NCI-H1105 treated with DMSO at 0.1 percent for 48 hours (cell line): ENCODE data around the gene RETREG2.
"Not testable (repeated sequence)": the region's sequence is repeated elsewhere in the genome, so short reads cannot be mapped to it uniquely, and the experiment has no call there.

Source experiments
- DNase-seq: peaks from one replicate; lab custom pipeline; 2025; lab: John Stamatoyannopoulos, UW

The RETREG2 gene

DNA sequence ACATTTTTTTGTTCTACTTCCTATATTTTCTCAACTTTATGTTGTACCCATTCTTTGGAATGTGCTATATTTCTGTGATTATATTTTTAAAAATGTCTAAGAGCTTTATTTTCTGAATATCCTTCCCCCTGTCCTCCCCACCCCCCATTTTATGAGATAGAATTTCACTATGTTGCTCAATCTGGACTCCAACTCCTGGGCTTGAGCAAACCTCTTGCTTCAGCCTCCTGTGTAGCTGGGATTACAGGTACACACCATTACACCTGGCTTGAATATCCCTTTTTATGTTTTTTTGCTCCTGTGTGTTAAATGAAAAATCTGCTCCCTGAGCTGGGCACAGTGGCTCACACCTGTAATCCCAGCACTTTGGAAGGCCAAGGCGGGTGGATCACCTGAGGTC is 19.3 kb downstream of the RETREG2 start:
- no peak for DNase-seq

DNA sequence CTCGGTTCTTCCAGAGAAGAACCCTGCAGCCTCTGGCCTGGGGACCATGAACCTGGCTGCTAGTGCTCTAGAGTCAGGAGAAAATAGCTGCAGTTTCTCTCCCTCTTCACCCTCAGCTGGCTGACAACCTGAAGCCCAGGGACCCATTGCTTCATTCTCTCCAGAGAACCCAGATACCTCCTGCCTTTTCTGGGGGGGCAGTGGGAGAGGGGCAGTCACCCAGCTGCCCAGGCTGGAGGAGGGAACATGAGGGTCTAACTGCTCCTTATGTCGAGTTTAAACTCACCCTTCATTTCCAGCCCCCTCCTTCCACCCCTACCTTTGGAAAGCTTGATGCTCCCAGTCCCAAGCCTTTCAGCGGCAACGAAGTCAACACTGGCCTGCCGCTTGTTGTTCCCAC is 20.9 kb downstream of the RETREG2 start:
- no peak for DNase-seq

DNA sequence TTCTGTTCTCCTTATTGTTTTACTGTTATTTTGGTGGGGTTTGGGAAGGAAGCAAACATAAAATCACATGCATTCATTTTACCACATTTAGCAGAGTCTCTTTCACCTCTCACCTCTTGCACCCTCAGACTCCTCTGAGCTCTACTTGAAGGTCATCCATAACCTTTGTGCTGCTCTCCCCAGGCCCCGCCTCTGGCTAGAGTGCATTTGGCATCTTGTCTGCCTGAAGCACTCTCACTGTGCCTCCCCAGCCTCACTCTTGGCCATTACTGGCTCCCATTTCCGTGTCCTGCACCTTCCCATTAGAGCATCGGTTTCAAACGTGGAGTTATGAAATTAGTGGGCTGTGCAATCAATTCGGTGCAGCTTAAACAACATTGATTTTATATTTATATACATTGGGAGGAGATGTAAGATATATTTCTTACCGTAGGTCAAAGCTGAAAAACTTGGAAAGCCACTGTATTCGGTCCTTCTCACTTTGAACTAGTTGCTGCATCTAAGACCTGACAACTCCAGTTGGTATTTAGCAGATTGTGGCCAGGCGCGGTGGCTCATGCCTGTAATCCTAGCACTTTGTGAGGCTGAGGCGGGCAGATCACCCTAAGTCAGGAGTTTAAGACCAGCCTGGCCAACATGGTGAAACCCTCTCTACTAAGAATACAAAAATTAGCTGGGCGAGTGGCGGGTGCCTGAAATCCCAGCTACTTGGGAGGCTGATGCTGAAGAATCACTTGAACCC is 21.6 kb downstream of the RETREG2 start:
- DNase-seq, result no peak

DNA sequence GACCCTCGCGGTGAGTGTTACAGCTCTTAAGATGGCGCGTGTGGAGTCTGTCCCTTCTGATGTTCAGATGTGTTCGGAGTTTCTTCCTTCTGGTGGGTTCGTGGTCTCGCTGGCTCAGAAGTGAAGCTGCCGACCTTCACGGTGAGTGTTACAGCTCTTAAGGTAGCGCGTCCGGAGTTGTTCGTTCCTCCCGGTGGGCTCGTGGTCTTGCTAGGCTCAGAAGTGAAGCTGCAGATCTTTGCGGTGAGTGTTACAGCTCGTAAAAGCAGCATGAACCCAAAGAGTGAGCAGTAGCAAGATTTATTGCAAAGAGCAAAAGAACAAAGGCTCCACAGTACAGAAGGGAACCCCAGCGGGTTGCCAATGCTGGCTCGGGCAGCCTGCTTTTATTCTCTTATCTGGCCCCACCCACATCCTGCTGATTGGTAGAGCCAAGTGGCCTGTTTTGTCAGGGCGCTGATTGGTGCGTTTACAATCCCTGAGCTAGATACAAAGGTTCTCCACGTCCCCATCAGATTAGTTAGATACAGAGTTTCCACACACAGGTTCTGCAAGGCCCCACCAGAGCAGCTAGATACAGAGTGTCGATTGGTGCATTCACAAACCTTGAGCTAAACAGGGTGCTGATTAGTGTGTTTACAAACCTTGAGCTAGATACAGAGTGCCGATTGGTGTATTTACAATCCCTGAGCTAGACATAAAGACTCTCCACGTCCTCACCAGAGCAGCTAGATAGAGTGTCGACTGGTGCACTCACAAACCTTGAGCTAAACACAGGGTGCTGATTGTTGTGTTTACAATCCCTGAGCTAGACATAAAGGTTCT is 22.6 kb downstream of the RETREG2 start:
- DNase-seq, result not testable (repeated sequence)

DNA sequence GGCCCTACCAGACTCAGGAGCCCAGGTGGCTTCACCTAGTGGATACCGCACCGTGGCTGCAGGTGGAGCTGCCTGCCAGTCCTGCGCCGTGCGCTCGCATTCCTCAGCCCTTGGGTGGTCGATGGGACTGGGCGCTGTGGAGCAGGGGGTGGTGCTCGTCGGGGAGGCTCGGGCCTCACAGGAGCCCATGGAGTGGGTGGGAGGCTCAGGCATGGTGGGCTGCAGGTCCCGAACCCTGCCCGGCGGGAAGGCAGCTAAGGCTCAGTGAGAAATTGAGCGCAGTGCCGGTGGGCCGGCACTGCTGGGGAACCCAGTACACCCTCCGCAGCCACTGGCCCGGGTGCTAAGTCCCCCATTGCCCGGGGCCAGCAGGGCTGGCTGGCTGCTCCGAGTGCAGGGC is 23.3 kb downstream of the RETREG2 start:
- DNase-seq, result not testable (repeated sequence)

DNA sequence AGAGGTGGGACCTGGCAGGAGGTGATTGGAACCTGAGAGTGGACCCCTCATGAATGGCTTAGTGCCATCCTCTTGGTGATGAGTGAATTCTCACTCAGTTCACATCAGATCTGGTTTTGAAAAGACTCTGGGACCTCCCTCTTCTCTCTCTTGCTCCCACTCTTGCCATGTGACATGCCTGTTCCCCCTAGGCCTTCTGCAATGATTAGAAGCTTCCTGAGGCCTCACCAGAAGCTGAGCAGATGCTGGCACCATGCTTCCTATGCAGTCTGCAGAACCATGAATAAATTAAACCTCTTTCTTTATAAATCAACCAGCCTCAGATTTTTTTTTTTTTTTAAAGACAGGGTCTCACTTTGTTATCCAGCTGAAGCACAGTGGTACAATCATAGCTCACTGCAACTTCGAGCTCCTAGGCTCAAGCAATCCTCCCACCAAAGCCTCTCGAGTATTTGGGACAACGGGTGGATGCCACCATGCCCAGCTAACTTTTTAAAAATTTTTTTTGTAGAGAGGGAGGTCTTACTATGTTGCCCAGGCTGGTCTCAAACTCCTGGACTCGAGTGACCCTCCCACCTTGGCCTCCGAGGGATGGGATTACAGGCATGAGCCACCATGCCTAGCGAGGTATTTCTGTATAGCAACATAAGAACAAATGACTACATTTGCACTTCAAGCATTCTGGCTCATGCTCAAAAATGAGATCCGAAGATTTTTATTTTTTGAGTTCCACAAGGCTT is 26.5 kb downstream of the RETREG2 start:
- no peak for DNase-seq

DNA sequence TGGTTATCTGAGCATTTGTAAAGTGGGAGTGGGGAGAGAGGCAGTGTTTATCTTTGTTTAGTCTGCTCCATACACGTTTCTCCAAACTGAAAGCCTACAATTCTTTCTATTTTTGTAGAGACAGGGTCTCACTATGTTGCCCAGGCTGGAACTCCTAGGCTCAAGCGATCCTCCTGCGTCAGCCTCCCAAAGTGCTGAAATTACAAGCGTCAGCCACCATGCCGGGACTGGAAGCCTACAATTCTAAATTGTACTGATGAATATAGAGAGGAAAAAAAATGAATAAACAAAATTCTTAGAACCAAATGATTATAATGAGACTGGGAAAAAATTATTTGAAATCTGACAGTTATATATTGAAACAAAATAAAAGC is 27.1 kb downstream of the RETREG2 start:
- DNase-seq, result no peak

DNA sequence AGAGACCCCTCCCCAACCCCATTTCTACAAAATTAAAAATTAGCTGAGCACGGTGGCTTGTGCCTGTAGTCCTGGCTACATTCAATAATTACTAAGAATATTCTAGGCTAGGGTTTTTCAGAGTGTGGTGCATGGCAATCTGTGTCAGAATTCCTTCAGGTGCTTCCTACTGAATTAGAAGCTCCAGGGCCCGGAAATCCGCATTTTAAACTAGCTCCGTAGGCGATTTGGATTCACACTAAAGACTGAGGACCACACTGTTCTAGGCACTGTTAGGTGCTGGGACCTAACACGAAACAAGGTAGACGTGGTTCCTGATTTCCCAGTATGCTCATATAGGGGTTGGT is 27.9 kb downstream of the RETREG2 start:
- DNase-seq, result no peak

DNA sequence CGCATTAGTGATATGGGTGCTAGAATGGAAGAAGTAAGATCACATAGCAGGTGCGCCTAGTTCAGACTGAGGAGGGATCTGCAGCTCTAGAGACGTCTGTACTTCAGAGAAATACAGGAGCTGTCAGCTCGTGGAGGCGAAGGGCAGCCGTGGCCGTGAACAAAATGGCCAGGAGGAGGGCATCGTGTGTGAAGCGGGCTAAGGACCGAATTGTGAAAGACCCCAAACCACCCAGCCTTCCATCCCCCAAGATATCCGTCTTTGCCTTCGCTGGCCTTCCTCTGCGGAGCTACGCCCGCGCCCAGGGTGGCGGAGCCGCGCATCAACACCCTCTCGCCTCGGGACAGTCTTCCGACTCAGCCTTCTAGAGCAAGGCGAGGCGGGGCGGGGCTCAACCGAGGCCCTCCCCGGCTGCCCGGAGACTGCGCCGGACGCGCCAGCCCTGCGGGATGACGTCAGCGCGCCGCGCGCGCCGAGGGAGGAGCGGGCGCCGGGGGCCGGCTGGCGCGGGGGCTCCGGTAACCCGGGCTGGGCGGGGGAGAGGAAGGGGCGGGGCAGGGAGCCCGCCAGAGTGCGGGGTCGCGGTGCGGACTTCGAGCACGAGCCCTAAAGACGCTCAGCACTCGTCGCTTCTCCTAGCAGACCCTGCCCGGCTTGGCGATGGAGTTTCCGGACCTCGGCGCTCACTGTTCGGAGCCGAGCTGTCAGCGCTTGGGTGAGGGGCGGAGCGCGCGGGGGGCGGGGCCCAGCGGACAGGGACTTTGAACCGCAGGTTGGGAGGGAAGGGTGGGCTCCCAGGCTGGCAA is 28.5 kb downstream of the RETREG2 start, which contains the start of gene ZFAND2B:
Gene ZFAND2B, plus strand, starts transcription at position 455 of the 806 bp plus-strand sequence. Its CDS starts 206 bp downstream, at position 661.
- peak; percentile 81 for DNase-seq

DNA sequence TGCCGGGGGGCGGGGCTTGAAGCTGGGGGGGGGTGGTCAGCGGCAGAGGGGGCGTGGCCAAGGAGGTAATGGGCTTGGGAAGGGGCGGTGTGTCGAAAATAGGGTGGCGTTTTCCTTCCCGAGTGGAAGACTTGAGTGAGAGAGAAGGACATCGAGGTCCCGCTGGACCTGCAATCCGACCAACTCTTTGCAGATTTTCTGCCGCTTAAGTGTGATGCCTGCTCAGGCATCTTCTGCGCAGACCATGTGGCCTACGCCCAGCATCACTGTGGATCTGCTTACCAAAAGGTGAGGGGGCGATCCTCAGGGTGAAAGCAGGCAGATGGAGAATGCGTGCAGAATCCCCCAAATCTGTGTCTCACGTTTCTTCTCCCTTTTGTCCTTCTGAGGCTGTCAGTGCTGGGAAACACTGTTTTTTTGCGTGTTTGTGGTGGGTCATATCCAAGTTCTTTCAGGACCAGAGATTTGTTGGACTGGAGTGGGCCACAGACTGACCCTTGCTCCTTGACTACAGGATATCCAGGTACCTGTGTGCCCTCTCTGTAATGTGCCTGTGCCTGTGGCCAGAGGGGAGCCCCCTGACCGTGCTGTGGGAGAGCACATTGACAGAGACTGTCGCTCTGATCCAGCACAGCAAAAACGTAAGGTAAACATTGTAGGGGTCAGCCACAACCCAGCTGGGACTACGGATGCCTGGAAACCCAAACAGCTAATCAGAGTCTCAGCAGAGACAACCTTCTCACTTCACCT is 29.2 kb downstream of the RETREG2 start:
- DNase-seq, result no peak

DNA sequence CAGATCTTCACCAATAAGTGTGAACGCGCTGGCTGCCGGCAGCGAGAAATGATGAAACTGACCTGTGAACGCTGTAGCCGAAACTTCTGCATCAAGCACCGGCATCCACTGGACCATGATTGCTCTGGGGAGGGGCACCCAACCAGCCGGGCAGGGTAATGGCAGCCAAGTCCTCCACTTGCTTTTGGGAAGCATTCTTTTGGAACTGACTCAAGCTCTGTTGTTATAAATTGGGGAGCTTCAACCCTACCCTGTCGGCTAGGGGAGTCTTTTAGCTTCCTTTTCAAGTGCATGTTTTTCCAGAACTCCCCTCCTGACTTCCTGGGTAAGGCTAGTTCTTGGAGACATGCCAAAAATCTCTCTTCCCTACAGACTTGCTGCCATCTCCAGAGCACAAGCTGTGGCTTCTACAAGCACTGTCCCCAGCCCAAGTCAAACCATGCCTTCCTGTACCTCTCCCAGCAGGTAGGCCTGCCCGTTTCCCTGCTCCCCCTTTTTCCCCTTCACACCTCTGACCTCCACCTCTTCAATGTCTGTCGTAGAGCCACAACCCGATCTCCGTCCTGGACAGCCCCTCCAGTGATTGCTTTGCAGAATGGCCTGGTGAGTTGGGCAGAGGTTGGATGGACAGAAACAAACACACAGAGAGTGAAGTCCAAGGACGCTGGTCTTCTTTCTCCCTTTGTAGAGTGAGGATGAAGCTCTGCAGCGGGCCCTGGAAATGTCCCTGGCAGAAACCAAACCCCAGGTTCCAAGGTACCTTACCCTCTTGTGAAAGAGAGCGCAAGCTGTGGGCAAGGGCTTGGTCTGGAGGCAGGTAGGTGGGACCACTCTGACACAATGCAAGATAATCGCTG is 30.0 kb downstream of the RETREG2 start:
- peak; percentile 33 for DNase-seq

DNA sequence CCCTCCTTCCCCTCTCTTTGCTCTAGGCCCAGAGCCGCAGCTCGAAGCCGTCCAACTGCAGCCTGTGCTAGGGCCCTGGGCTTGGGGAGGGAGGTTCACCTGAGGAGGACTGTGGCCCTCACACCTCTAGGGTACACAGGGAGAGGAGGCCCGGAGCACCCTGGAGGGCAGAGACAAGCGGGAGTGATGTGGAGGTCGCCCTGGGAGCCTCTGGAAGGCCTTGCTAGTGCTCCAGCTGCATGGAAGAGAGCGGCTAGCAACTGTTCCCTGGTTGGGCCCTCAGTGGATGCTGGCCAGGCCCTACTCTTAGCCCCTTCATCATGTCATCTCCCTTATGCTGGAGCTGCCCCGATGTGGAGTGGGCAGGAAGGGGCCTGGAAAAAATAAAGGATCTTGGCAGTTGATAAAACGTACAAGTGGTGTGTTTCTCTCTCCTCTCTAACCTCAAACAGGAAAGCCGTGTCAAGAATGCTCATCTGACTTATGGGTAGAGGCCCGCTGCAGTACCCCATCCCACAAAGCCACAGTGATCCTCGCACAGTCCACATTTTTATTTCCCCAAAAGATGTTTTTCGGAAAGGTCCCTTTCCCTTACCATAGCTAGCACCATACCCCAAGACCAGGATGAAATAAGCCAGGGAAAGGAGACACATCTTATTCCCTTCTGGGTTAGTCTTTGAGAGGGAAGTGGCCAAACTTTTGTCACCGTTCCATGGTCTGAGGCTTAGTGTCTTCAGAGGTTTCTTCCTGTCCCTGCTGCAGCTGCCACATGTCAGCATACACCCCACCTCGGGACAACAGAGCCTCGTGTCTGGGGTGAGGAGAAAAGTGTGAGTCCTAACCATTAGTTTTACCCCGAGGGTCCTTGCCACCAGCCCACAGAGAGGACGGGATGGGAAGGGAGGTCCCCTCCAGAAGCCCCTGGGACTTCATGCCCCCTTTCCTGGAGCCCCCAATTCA is 31.4 kb downstream of the RETREG2 start:
- no peak for DNase-seq

DNA sequence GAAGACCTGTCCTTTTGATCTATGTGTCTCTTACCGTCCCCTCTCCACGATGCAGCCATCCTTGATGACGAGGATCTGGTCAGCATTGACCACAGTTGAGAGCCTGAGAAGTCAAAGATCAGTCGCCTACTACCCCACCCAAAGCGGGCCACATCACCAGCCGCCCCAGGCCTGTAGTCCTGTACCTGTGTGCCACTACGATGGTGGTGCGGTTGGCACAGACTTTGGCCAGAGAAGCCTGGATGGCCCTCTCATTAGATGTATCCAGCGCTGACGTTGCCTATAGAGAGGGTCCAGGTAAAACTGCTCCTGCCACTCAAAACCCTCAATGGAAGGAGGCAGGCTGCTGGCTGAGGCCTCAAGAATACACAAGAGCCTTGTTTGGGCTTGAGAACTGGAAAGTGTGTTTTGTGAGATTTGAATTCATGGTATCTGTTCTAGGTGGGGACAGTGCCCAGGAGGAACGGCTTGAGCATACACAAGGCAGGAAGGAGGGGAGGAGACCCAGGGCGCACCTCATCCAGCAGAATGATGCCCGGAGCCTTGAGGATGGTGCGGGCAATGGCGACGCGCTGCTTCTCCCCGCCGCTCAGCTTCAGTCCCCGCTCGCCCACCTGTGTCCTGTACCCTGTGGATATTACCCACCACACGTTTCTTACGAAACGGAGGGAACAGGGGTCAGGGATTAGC is 32.3 kb downstream of the RETREG2 start:
- DNase-seq, result no peak

DNA sequence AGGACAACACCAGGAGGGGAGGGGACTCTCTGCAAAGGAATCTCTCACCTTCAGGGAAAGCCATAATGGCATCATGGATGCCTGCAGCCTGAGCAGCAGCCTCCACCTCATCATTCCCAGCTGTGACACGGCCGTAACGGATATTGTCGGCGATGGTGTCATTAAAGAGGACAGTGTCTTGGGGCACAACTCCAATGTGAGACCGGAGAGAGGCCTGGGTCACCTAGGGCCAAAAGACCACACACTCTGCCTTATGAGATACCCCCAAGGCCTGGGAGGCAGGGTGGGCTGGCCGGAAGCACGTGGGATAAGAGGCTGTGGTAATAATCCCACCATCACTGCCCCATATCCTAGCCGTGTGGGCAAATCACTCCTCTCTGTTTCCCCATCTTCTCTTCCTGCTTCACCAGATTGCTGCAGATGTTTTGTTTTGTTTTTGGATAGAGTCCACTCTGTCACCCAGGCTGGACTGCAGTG is 32.8 kb downstream of the RETREG2 start:
- no peak for DNase-seq

DNA sequence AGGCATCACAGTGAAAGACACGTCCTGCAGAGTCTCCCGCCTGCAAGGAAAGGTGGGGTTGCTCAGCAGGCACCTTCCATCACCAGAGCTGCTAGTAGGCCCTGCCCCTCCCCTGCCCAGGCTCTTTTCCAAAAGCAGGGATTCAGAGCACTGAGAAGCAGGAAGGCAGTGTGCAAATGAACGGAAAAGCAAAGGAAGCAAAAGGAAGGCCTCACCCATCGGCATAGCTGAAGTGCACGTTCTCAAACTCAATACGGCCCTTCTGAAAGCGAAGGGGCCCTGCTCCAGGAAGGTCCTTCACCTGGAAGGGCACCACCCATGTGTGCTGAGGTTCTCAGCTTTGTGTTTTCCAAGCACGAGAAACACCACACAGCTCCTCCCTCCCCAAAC is 34.9 kb downstream of the RETREG2 start:
- DNase-seq, result no peak

DNA sequence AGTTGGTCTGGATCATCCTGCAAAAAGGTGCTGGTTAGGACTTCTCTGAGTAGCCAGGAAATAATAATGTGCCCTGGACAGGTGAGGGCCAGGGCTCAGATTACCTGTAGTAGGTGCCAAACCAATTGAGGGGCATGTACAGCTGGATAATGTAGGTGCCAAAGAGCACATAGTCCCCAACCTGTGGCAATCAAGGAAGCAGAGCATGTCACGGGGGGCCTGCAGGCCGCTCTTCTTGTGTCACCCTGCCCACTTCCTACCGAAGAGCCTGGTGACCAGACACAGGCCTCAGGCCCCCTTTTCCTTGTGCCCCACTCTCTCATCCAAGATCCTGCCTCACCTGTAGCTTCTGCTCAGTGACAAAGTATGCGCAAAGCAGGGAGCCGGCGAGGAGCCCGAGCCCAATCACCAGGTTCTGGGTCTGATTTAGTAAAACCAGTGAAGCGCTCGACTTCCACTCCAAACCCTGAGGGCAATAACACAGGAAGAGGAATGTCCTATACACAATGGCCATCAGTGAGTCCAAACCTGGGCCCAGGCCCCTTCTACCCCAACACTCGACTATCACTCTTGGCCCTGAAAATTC is 35.5 kb downstream of the RETREG2 start:
- DNase-seq, result no peak

DNA sequence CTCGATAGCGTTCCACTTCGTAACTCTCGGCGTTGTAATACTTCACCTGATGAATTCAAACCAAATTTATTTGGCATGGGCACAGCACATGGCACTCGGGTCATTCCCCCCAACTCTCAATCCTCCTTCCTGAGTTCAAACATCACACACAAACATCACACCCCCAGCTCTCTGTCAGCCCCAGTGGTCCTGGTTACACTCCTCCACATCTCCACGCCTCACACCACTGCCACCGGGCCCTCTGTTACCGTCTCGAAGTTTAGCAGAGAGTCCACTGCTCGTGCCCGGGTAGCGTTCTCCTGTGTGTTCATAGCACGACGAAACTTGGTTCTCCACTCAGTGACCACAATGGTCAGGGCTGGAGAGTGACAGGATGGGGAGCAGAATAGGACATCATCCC is 36.1 kb downstream of the RETREG2 start:
- DNase-seq, result no peak

DNA sequence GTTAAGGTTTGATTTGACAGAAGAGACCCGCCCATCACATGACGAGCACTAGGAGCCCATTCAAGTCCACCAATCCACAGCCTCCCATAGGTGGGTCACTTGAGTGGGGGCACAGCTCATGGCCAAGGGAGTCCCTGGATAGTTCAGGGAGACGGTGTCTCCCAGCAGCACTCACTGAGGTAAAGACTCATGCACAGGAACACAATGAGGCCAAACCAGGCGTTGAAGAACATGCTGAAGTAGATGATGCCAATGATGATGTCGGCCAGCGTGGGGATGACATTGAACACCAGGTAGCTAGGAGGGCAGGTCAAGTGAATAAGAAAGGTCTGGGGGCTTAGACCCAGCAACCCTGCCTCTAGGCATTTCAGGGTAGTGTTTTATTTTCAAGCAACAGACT is 36.7 kb downstream of the RETREG2 start:
- DNase-seq, result no peak
